ENCODE results near the gene GDPGP1.

DNA sequence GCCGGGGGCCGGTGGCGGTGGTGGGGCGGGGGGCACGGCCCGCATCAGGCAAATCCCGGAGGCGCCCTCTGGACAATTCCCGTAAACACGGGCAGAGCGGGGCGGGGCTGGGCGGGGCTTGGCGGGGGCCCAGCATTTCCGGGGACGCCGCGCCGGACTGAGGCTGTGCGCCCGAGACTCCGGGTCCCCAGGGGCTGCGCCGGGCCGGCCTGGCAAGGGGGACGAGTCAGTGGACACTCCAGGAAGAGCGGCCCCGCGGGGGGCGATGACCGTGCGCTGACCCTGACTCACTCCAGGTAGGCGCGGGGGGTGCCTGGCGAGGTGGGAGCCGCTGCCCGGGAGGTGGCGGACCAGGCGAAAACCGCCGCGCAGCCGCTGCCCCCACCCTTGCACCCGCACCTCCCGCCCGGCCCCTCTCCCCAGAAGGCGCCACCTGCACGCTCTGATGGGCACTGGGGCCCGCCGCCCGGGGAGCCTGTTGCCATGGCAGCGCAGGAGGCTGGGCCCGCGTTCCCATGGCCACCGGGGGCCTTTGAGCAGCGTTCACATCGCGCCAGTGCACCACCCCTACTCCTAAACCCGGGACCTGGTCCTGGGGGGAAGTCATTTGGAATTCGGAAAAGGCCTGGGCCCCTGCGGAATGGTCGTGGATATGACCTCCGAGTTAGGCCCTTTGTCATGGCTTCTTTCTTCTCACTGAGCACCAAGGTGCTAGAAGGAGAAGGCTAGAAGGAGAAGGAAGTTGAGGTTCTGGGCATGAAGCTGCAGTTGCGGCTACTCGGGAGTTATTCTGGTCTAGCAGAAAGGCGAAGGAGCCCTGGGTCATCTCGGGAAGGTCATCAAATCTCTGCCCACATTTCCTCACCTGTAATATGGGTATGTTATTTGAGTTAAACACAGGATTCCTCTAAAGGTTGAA is 49.0 kb upstream of the GDPGP1 start:
- no peak for TF ChIP-seq SPI1 (IDR thresholded peaks at IDR 0.05; ENCODE audit: borderline replicate concordance, low read depth)
- TF ChIP-seq, protein P1, sequence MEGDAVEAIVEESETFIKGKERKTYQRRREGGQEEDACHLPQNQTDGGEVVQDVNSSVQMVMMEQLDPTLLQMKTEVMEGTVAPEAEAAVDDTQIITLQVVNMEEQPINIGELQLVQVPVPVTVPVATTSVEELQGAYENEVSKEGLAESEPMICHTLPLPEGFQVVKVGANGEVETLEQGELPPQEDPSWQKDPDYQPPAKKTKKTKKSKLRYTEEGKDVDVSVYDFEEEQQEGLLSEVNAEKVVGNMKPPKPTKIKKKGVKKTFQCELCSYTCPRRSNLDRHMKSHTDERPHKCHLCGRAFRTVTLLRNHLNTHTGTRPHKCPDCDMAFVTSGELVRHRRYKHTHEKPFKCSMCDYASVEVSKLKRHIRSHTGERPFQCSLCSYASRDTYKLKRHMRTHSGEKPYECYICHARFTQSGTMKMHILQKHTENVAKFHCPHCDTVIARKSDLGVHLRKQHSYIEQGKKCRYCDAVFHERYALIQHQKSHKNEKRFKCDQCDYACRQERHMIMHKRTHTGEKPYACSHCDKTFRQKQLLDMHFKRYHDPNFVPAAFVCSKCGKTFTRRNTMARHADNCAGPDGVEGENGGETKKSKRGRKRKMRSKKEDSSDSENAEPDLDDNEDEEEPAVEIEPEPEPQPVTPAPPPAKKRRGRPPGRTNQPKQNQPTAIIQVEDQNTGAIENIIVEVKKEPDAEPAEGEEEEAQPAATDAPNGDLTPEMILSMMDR (IDR thresholded peaks at IDR 0.05; ENCODE audit: insufficient read depth, low read length): no peak
- TF ChIP-seq, protein P2, sequence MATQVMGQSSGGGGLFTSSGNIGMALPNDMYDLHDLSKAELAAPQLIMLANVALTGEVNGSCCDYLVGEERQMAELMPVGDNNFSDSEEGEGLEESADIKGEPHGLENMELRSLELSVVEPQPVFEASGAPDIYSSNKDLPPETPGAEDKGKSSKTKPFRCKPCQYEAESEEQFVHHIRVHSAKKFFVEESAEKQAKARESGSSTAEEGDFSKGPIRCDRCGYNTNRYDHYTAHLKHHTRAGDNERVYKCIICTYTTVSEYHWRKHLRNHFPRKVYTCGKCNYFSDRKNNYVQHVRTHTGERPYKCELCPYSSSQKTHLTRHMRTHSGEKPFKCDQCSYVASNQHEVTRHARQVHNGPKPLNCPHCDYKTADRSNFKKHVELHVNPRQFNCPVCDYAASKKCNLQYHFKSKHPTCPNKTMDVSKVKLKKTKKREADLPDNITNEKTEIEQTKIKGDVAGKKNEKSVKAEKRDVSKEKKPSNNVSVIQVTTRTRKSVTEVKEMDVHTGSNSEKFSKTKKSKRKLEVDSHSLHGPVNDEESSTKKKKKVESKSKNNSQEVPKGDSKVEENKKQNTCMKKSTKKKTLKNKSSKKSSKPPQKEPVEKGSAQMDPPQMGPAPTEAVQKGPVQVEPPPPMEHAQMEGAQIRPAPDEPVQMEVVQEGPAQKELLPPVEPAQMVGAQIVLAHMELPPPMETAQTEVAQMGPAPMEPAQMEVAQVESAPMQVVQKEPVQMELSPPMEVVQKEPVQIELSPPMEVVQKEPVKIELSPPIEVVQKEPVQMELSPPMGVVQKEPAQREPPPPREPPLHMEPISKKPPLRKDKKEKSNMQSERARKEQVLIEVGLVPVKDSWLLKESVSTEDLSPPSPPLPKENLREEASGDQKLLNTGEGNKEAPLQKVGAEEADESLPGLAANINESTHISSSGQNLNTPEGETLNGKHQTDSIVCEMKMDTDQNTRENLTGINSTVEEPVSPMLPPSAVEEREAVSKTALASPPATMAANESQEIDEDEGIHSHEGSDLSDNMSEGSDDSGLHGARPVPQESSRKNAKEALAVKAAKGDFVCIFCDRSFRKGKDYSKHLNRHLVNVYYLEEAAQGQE (IDR thresholded peaks at IDR 0.05; ENCODE audit: insufficient replicate concordance, low read depth): no peak

All from HL-60 (cell line).